IMR-90 (cell line): Measurements from ENCODE around the gene KCNMA1. TPM values are rescaled to one million over a fixed set of nuclear protein-coding genes. Genes with fewer than 3 reads are reported as not detected.

Experiments
- ATAC-seq: fragments of 200-7000 bp; cut with Tn5 transposase; 2 replicates; pipeline ENCODE4 v1.9.1; 2020; ENCODE audit warnings: low read depth, mild to moderate bottlenecking, moderate library complexity
- BruUV-seq: library from RNA; stranded (reverse); fragments of 400-500 nt; replicated peaks from 2 replicates; lab custom pipeline; 2021; lab: Mats Ljungman, UMichigan
- CTCF ChIA-PET: fragments of 300-600 bp; formaldehyde crosslinking; extraction: SDS; loops from one replicate; lab custom pipeline; 2021; ENCODE audit warnings: antibody characterized with exemption; lab: Yijun Ruan, JAX
- POLR2A ChIA-PET: fragments of 300-600 bp; sonication (Branson Sonifier 250); formaldehyde crosslinking; loops from one replicate; lab custom pipeline; 2022; ENCODE audit warnings: antibody characterized with exemption; ENCODE audit not compliant: unreplicated experiment; lab: Charles Lee
- DNase-seq: peaks from one replicate; pipeline ENCODE4 v3.0.0; 2013
- H2AFZ ChIP-seq: replicated peaks from 2 replicates; pipeline ENCODE3; 2013; ENCODE audit warnings: low read length, mild to moderate bottlenecking; ENCODE audit not compliant: poor library complexity
- H2AK5ac ChIP-seq: 2 replicates; pipeline ENCODE4 v1.6.1; 2013; ENCODE audit warnings: low read depth, low read length, inconsistent platforms
- H2AK9ac ChIP-seq: replicated peaks from 2 replicates; pipeline ENCODE3; 2013; ENCODE audit warnings: mild to moderate bottlenecking, low read depth, low read length, moderate library complexity; ENCODE audit not compliant: poor library complexity
- H2BK120ac ChIP-seq: 2 replicates; pipeline ENCODE4 v1.6.1; 2013; ENCODE audit warnings: low read depth, low read length, inconsistent platforms
- H2BK15ac ChIP-seq: 3 replicates; pipeline ENCODE4 v1.6.1; 2013; ENCODE audit warnings: low read depth, low read length, inconsistent platforms
- H2BK20ac ChIP-seq: 2 replicates; pipeline ENCODE4 v1.6.1; 2013; ENCODE audit warnings: low read depth, mild to moderate bottlenecking, inconsistent platforms, low read length, moderate library complexity
- H2BK5ac ChIP-seq: 2 replicates; pipeline ENCODE4 v1.6.1; 2013; ENCODE audit warnings: mild to moderate bottlenecking, low read depth, low read length, inconsistent platforms; ENCODE audit not compliant: poor library complexity, severe bottlenecking
- H3K14ac ChIP-seq: replicated peaks from 2 replicates; pipeline ENCODE4 v1.6.1; 2013; ENCODE audit warnings: low read depth, low read length, inconsistent platforms
- H3K18ac ChIP-seq: 2 replicates; pipeline ENCODE4 v1.6.1; 2013; ENCODE audit warnings: low read depth, low read length, control low read depth
- H3K23ac ChIP-seq: 2 replicates; pipeline ENCODE4 v1.6.1; 2013; ENCODE audit warnings: low read depth, low read length, inconsistent platforms
- H3K27ac ChIP-seq: 2 replicates; pipeline ENCODE4 v1.5.1; 2013; ENCODE audit warnings: mild to moderate bottlenecking, control low read depth, low read length; ENCODE audit not compliant: insufficient read depth
- H3K27me3 ChIP-seq: 2 replicates; pipeline ENCODE4 v1.6.1; 2013; ENCODE audit warnings: low read length; ENCODE audit not compliant: control insufficient read depth, insufficient read depth
- H3K36me3 ChIP-seq: 2 replicates; pipeline ENCODE4 v1.6.1; 2013; ENCODE audit warnings: low read length, mixed read lengths; ENCODE audit not compliant: control insufficient read depth, insufficient read depth
- H3K4ac ChIP-seq: 2 replicates; pipeline ENCODE4 v1.6.1; 2013; ENCODE audit warnings: low read depth, low read length, inconsistent platforms
- H3K4me1 ChIP-seq: 2 replicates; pipeline ENCODE4 v1.6.1; 2013; ENCODE audit warnings: low read length, mixed read lengths; ENCODE audit not compliant: control insufficient read depth, insufficient read depth
- H3K4me2 ChIP-seq: 2 replicates; pipeline ENCODE4 v1.6.1; 2013; ENCODE audit warnings: low read depth, mild to moderate bottlenecking, control low read depth, low read length, moderate library complexity
- H3K4me3 ChIP-seq: 2 replicates; pipeline ENCODE4 v1.5.1; 2013; ENCODE audit warnings: low read depth, mild to moderate bottlenecking, control low read depth, low read length, moderate library complexity; ENCODE audit not compliant: insufficient read depth
- H3K56ac ChIP-seq: 2 replicates; pipeline ENCODE4 v1.6.1; 2013; ENCODE audit warnings: low read length, inconsistent platforms; ENCODE audit not compliant: insufficient read depth; ENCODE audit errors: extremely low read depth
- H3K79me1 ChIP-seq, 2 experiments: 2 replicates each; pipeline ENCODE4 v1.6.1; 2013; ENCODE audit warnings: low read length in 2 of 2, inconsistent platforms in 1 of 2, low read depth in 1 of 2
- H3K9ac ChIP-seq: 2 replicates; pipeline ENCODE4 v1.6.1; 2013; ENCODE audit warnings: low read depth, low read length, control low read depth
- H3K9me1 ChIP-seq: 2 replicates; pipeline ENCODE4 v1.6.1; 2013; ENCODE audit warnings: low read length, inconsistent platforms; ENCODE audit not compliant: insufficient read depth
- H3K9me3 ChIP-seq: 2 replicates; pipeline ENCODE4 v1.6.1; 2013; ENCODE audit warnings: low read length; ENCODE audit not compliant: control insufficient read depth, insufficient read depth
- H4K20me1 ChIP-seq: 2 replicates; pipeline ENCODE4 v1.6.1; 2013; ENCODE audit warnings: low read length, inconsistent platforms; ENCODE audit not compliant: insufficient read depth
- H4K5ac ChIP-seq: 2 replicates; pipeline ENCODE4 v1.6.1; 2013; ENCODE audit warnings: mild to moderate bottlenecking, low read depth, low read length, control low read depth
- H4K8ac ChIP-seq, 2 experiments: 2 replicates each; pipeline ENCODE4 v1.6.1; 2013; ENCODE audit warnings: low read depth in 2 of 2, low read length in 2 of 2, control low read depth in 1 of 2, inconsistent platforms in 1 of 2
- H4K91ac ChIP-seq: 2 replicates; pipeline ENCODE4 v1.6.1; 2013; ENCODE audit warnings: low read depth, low read length, inconsistent platforms; ENCODE audit not compliant: insufficient read depth
- BHLHE40 ChIP-seq: fragments of 150-350 bp; IDR thresholded peaks from 2 replicates; pipeline ENCODE4 v1.6.1; 2016; ENCODE audit warnings: mild to moderate bottlenecking, low read depth, low read length
- CEBPB ChIP-seq: IDR thresholded peaks from 2 replicates; pipeline ENCODE4 v1.6.1; 2012; ENCODE audit warnings: low read depth, low read length, improper control_type of control experiment
- WGBS, 2 experiments: methylation state at CpG; one replicate each; pipeline versions ENCODE4 v1.1.5 to v1.1.7; 2013; ENCODE audit warnings: missing lambda C conversion rate in 2 of 2; ENCODE audit not compliant: insufficient read length in 1 of 2; ENCODE audit errors: extremely low coverage in 2 of 2; 5-methylcytosine and 5-hydroxymethylcytosine counted together
- dilution Hi-C: fragments of 300-500 bp; cut with HindIII; formaldehyde crosslinking; loops from one replicate; pipeline ENCODE4 v1.14.3; 2018; ENCODE audit warnings: low sequenced_read_pairs; ENCODE audit not compliant: unreplicated experiment
- in situ Hi-C: fragments of 300-500 bp; cut with MboI; formaldehyde crosslinking; loops from 3 replicates; pipeline ENCODE4 v1.14.3; 2019; ENCODE audit warnings: low sequenced_read_pairs, inconsistent platforms, mixed read lengths
- intact Hi-C: fragments of 100-400 bp; cut with micrococcal nuclease; formaldehyde crosslinking; loops from 2 replicates; pipeline ENCODE4 v1.10.0; 2022
- polyA plus RNA-seq, 3 experiments: library from polyadenylated mRNA; depleted of rRNA; stranded (reverse); fragments of >200 nt; gene quantifications; 2 replicates each; pipeline ENCODE4 v1.2.3, GENCODE V29; 2012; ENCODE audit warnings: low replicate concordance in 1 of 3
- total RNA-seq: library from RNA; depleted of rRNA; stranded (reverse); fragments of >200 nt; gene quantifications from 2 replicates; pipeline ENCODE4 v1.2.3, GENCODE V29; 2012

The KCNMA1 gene
- total and polyA plus RNA-seq, 2 of the 4 experiments (the other 2 are of a cell fraction): 25.6 to 29.6 TPM

GRCh38 chr10:77544617-77545016 is 93.0 kb downstream of the KCNMA1 start:
- Histone ChIP-seq H3K36me3 (no peaks in the 10 kb centered on the region), H4K8ac (no peak overlapping the region), H4K91ac (no peak overlapping the region), H2AK9ac (no peak overlapping the region), H2BK15ac (no peak overlapping the region), H2BK5ac (no peak overlapping the region), H3K4me2 (no peak overlapping the region), H3K56ac (no peak overlapping the region), H2BK120ac (no peak overlapping the region), H3K9me3 (no peaks in the 10 kb centered on the region), H3K27me3 (no peaks in the 10 kb centered on the region), H3K27ac (no peak overlapping the region), H3K9me1 (0 out of 2 replicates have a peak, but pooled peaks cover 3% of the 10 kb centered on the region), H3K23ac (no peak overlapping the region), H3K4ac (no peak overlapping the region), H3K4me3 (no peak overlapping the region), H2BK20ac (no peak overlapping the region), H3K79me1 (no peaks in the 10 kb centered on the region), H2AFZ (no peak overlapping the region), H3K4me1 (no peaks in the 10 kb centered on the region), H2AK5ac (no peak overlapping the region), H3K9ac (no peak overlapping the region), H3K14ac (no peak overlapping the region), H4K20me1 (no peaks in the 10 kb centered on the region), H4K5ac (no peak overlapping the region), H3K18ac (no peak overlapping the region)
- no CpG with 5 or more reads among the region's 1 CpG for WGBS, 2 experiments
- POLR2A ChIA-PET: interaction anchor here (0.6 kb wide), 1 partner anchor 13 kb away, joined by 3 read pairs; no protein-coding TSS in a partner anchor
- intact Hi-C loops (no loop called here), in situ Hi-C loops (no loop called here), dilution Hi-C loops (no loop called here)
- TF ChIP-seq CEBPB: peak; percentile 83
- TF ChIP-seq BHLHE40: no peak
- DNase-seq (no peak), ATAC-seq (no peak)
- no TSS peak for BruUV-seq
- CTCF ChIA-PET: interaction anchor here (0.8 to 1.3 kb wide), 2 partner anchors 11 to 58 kb away, joined by 3 read pairs; no protein-coding TSS in a partner anchor
